22Rv1 (cell line): ENCODE measurements around the gene KIF3A.

Experiments used
- CTCF ChIP-seq: fragments of 450-650 bp; IDR thresholded peaks from 2 replicates; pipeline ENCODE4 v1.5.1; 2017; ENCODE audit warnings: mild to moderate bottlenecking
- ZFX ChIP-seq: fragments of 450-650 bp; IDR thresholded peaks from 2 replicates; pipeline ENCODE4 v1.6.1; 2017; ENCODE audit warnings: antibody characterized with exemption, borderline replicate concordance

DNA sequence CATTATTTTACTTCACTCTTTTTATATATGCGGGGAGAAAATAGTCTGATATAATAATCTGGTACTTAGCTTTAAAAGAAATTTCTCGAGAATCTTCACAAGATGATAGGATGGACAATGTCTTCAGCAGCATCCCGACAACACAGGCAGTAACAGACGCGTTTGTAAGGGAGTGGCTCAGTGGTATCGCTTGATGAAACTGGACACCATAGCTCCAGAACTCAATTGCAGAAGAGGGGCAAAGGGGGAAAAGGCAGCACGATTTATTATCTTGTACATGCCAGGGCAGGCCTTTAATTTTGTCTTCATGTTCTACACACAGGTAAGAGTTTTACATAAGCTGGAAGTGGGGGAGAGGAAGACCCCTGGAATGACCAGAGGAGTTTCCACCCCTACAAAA is 47.8 kb downstream of the KIF3A start:
- TF ChIP-seq CTCF (no peak), ZFX (no peak)
